Stomach (tissue), 9 donors: ENCODE results near the gene ZMIZ1. TPM values are rescaled to one million over a fixed set of nuclear protein-coding genes. Genes with fewer than 3 reads are reported as not detected.

ENCODE experiments used
- DNase-seq, 2 donors: peaks; one replicate each; pipeline versions ENCODE4 v3.0.0 to v3.0.0-alpha.2; 2013 to 2019
- H3K27ac ChIP-seq, 5 donors: fragments of 200-600 bp in 4 of 5; sonication (generic) in 4 of 5; one replicate each; pipeline ENCODE4 v1.5.1; 2013 to 2019; ENCODE audit warnings: mild to moderate bottlenecking in 1 of 5, moderate library complexity in 1 of 5
- H3K27me3 ChIP-seq, 3 donors: fragments of 200-600 bp; sonication (generic); one replicate each; pipeline ENCODE4 v1.5.1; 2017 to 2019; ENCODE audit warnings: mixed run types in 1 of 3
- H3K36me3 ChIP-seq, 4 donors: fragments of 200-600 bp; sonication (generic); 1 replicate in 3 of 4; 2 replicates in 1 of 4; pipeline ENCODE4 v1.5.1; 2016 to 2019
- H3K4me1 ChIP-seq, 4 donors: fragments of 200-600 bp; sonication (generic); one replicate each; pipeline ENCODE4 v1.5.1; 2016 to 2019
- H3K4me3 ChIP-seq, 4 donors: fragments of 200-600 bp; sonication (generic) in 3 of 4; one replicate each; pipeline ENCODE4 v1.5.1; 2016 to 2019; ENCODE audit warnings: mild to moderate bottlenecking in 1 of 4
- H3K9me3 ChIP-seq, 4 donors: fragments of 200-600 bp; sonication (generic); one replicate each; pipeline ENCODE4 v1.5.1; 2016 to 2019
- CTCF ChIP-seq, 7 experiments: fragments of 450-650 bp in 4 of 7; fragments of 200-600 bp in 3 of 7; sonication (generic) in 3 of 7; IDR thresholded peaks; one replicate each; pipeline ENCODE4 v1.5.1; 2016 to 2019; ENCODE audit warnings: antibody characterized with exemption in 7 of 7, control low read depth in 2 of 7, mild to moderate bottlenecking in 1 of 7
- EP300 ChIP-seq: sonication (generic); formaldehyde crosslinking; IDR thresholded peaks from one replicate; pipeline ENCODE4 v1.6.1; 2017; ENCODE audit warnings: antibody characterized with exemption
- POLR2A ChIP-seq, 4 donors: fragments of 450-650 bp; IDR thresholded peaks; one replicate each; pipeline ENCODE4 v1.6.1; 2016; ENCODE audit warnings: antibody characterized with exemption in 4 of 4, control low read depth in 2 of 4, mild to moderate bottlenecking in 1 of 4, moderate library complexity in 1 of 4
- POLR2AphosphoS5 ChIP-seq, 3 donors: sonication (generic); formaldehyde crosslinking; IDR thresholded peaks; one replicate each; pipeline ENCODE4 v1.6.1; 2016; ENCODE audit warnings: antibody characterized with exemption in 3 of 3
- WGBS, 5 donors: extraction: QIAGEN DNeasy Blood & Tissue Kit in 3 of 5; methylation state at CpG; one replicate each; pipeline versions ENCODE4 v1.1.5 to v1.1.7; 2013 to 2018; 5-methylcytosine and 5-hydroxymethylcytosine counted together
- intact Hi-C: fragments of 100-400 bp; cut with DNase I; formaldehyde crosslinking; loops from one replicate; pipeline ENCODE4 v1.15.1; 2023; ENCODE audit warnings: low total_unique reads
- polyA plus RNA-seq, 3 donors: library from polyadenylated mRNA; stranded (reverse); fragments of 200-250 nt; gene quantifications; one replicate each; pipeline ENCODE4 v1.2.3, GENCODE V29; 2013
- total RNA-seq, 5 donors: library from RNA; depleted of rRNA; stranded (reverse); fragments of >200 nt; gene quantifications; one replicate each; pipeline versions ENCODE4 v1.1.0 to v1.2.3, GENCODE V29; 2014 to 2016
- donor health status: healthy with polysubstance abuse.
- donor health status: Bipolar disorder and iron deficiency.
- donor health status: healthy.

The ZMIZ1 gene
- total and polyA plus RNA-seq, 8 donors = 17.7 to 103 (median 26.3) TPM

GRCh38 chr10:79301754-79302530 is 233.2 kb downstream of the ZMIZ1 start:
- Histone ChIP-seq H3K27ac (no peak overlapping the region), H3K4me1 (peaks cover 12 to 22% (median 13%) of the 10 kb centered on the region in 4 donors), H3K36me3 (peaks cover 94 to 100% (median 99%) of the 10 kb centered on the region in 4 donors), H3K27me3 (no peaks in the 10 kb centered on the region), H3K4me3 (no peak overlapping the region), H3K9me3 (no peaks in the 10 kb centered on the region)
- DNase-seq = no peak
- WGBS, 5 donors = 84 to 92% (median 88%) methylated on average over 9 to 19 of the region's 19 CpGs
- intact Hi-C loops = no loop called here
- TF ChIP-seq POLR2AphosphoS5 (IDR thresholded peaks at IDR 0.05) (no peak), CTCF (IDR thresholded peaks at IDR 0.05) (no peak), POLR2A (IDR thresholded peaks at IDR 0.05) (no peak), EP300 (no peak)

GRCh38 chr10:79303631-79304478 is 235.1 kb downstream of the ZMIZ1 start:
- Histone ChIP-seq H3K27ac (no peak overlapping the region), H3K27me3 (no peaks in the 10 kb centered on the region), H3K9me3 (no peaks in the 10 kb centered on the region), H3K4me3 (no peak overlapping the region), H3K4me1 (peaks cover 4 to 9% (median 7%) of the 10 kb centered on the region in 4 donors), H3K36me3 (peaks cover 94 to 100% (median 99%) of the 10 kb centered on the region in 4 donors)
- WGBS, 5 donors = 90 to 93% (median 92%) methylated on average over 12 to 25 of the region's 25 CpGs
- intact Hi-C loops = no loop called here
- TF ChIP-seq EP300 = no peak
- TF ChIP-seq CTCF (IDR thresholded peaks at IDR 0.05) = no peak
- no peak for TF ChIP-seq POLR2A (IDR thresholded peaks at IDR 0.05)
- no peak for TF ChIP-seq POLR2AphosphoS5 (IDR thresholded peaks at IDR 0.05)
- DNase-seq = no peak

- Histone ChIP-seq H3K27ac (no peak overlapping the region), H3K36me3 (peaks cover 94 to 100% (median 99%) of the 10 kb centered on the region in 4 donors), H3K27me3 (no peaks in the 10 kb centered on the region), H3K4me3 (no peak overlapping the region), H3K9me3 (no peaks in the 10 kb centered on the region), H3K4me1 (peaks cover 0 to 6% (median under 1%) of the 10 kb centered on the region in 4 donors)
- intact Hi-C loops = no loop called here
- 62 to 85% (median 71%) methylated on average over 6 of the region's 6 CpGs for WGBS, 5 donors
- no peak for DNase-seq
- no peak for TF ChIP-seq EP300
- no peak for TF ChIP-seq POLR2AphosphoS5 (IDR thresholded peaks at IDR 0.05)
Measured at GRCh38 chr10:79304479-79305087, 235.8 kb downstream of the ZMIZ1 start.

- intact Hi-C loops = no loop called here
- 79 to 94% (median 85%) methylated on average over 7 to 8 of the region's 8 CpGs for WGBS, 5 donors
- no peak overlapping the region for H3K4me3 ChIP-seq
- H3K27ac ChIP-seq = no peak overlapping the region
- DNase-seq = no peak
- H3K9me3 ChIP-seq = no peaks in the 10 kb centered on the region
- peaks cover 94 to 100% (median 99%) of the 10 kb centered on the region in 4 donors for H3K36me3 ChIP-seq
- H3K4me1 ChIP-seq = peaks cover 0 to 12% (median 5%) of the 10 kb centered on the region in 4 donors
- H3K27me3 ChIP-seq = no peaks in the 10 kb centered on the region
- TF ChIP-seq POLR2A (IDR thresholded peaks at IDR 0.05) = no peak
- no peak for TF ChIP-seq EP300
- TF ChIP-seq POLR2AphosphoS5 (IDR thresholded peaks at IDR 0.05) = no peak
Measured at GRCh38 chr10:79305515-79305914, 236.7 kb downstream of the ZMIZ1 start.

GRCh38 chr10:79305988-79306387 is 237.2 kb downstream of the ZMIZ1 start:
- WGBS, 5 donors = 83 to 94% (median 92%) methylated on average over 8 to 15 of the region's 15 CpGs
- DNase-seq = no peak
- H3K36me3 ChIP-seq = peaks cover 92 to 100% (median 99%) of the 10 kb centered on the region in 4 donors
- peaks cover 0 to 14% (median 6%) of the 10 kb centered on the region in 4 donors for H3K4me1 ChIP-seq
- TF ChIP-seq CTCF (IDR thresholded peaks at IDR 0.05) (no peak), EP300 (no peak), POLR2A (IDR thresholded peaks at IDR 0.05) (no peak), POLR2AphosphoS5 (IDR thresholded peaks at IDR 0.05) (no peak)
- H3K27ac ChIP-seq = no peak overlapping the region
- H3K27me3 ChIP-seq = no peaks in the 10 kb centered on the region
- intact Hi-C loops = no loop called here
- H3K9me3 ChIP-seq = no peaks in the 10 kb centered on the region
- H3K4me3 ChIP-seq = no peak overlapping the region
